RWPE2 (cell line): ENCODE measurements around the gene GMDS.

Source experiments
- ATAC-seq: fragments of 200-7000 bp; cut with Tn5 transposase; 3 replicates; pipeline ENCODE4 v1.9.1; 2021; ENCODE audit warnings: low read depth
- DNase-seq: peaks from one replicate; pipeline ENCODE4 v3.0.0-alpha.2; 2020; ENCODE audit warnings: low spot score
- H3K27ac ChIP-seq: fragments of 450-650 bp; 2 replicates; pipeline ENCODE4 v1.5.1; 2017; ENCODE audit warnings: mild to moderate bottlenecking; ENCODE audit not compliant: poor library complexity, severe bottlenecking
- H3K27me3 ChIP-seq: fragments of 250-450 bp; sonication (Bioruptor Pico); 2 replicates; pipeline ENCODE4 v1.5.1; 2021; ENCODE audit warnings: mild to moderate bottlenecking, moderate library complexity; ENCODE audit not compliant: insufficient read depth, poor library complexity, severe bottlenecking
- H3K36me3 ChIP-seq: fragments of 250-450 bp; sonication (Bioruptor Pico); 2 replicates; pipeline ENCODE4 v1.5.1; 2020; ENCODE audit warnings: low read depth, mild to moderate bottlenecking, moderate library complexity
- H3K4me1 ChIP-seq: fragments of 250-450 bp; sonication (Bioruptor Pico); 2 replicates; pipeline ENCODE4 v1.5.1; 2021; ENCODE audit warnings: mild to moderate bottlenecking, moderate library complexity; ENCODE audit not compliant: insufficient read depth, poor library complexity, severe bottlenecking
- H3K4me3 ChIP-seq: fragments of 250-450 bp; sonication (Bioruptor Pico); 2 replicates; pipeline ENCODE4 v1.5.1; 2021; ENCODE audit warnings: mild to moderate bottlenecking, moderate library complexity; ENCODE audit not compliant: severe bottlenecking
- H3K9me3 ChIP-seq: fragments of 250-450 bp; sonication (Bioruptor Pico); 2 replicates; pipeline ENCODE4 v1.5.1; 2021; ENCODE audit warnings: mild to moderate bottlenecking, moderate library complexity; ENCODE audit not compliant: severe bottlenecking
- CTCF ChIP-seq: fragments of 450-650 bp; IDR thresholded peaks from one replicate; pipeline ENCODE4 v1.5.1; 2017; ENCODE audit warnings: mild to moderate bottlenecking, moderate library complexity; ENCODE audit not compliant: poor library complexity, severe bottlenecking

The GMDS gene

GRCh38 chr6:1705630-1706029 lies 539.8 kb downstream of the GMDS start:
- no peak for DNase-seq
- Histone ChIP-seq H3K27ac (no peak overlapping the region), H3K9me3 (no peaks in the 10 kb centered on the region), H3K36me3 (no peaks in the 10 kb centered on the region), H3K27me3 (no peaks in the 10 kb centered on the region), H3K4me1 (peaks cover 26% of the 10 kb centered on the region), H3K4me3 (no peak overlapping the region)
- ATAC-seq: no peak
- no peak for TF ChIP-seq CTCF

- H3K27ac ChIP-seq: no peak overlapping the region
- H3K4me1 ChIP-seq: peaks cover 26% of the 10 kb centered on the region
- H3K36me3 ChIP-seq: no peaks in the 10 kb centered on the region
- no peak for TF ChIP-seq CTCF
- no peaks in the 10 kb centered on the region for H3K27me3 ChIP-seq
- no peak for DNase-seq
- H3K9me3 ChIP-seq: no peaks in the 10 kb centered on the region
- H3K4me3 ChIP-seq: no peak overlapping the region
- no peak for ATAC-seq
Measured at GRCh38 chr6:1705183-1705582, 540.2 kb downstream of the GMDS start.

- no peak overlapping the region for H3K4me3 ChIP-seq
- H3K9me3 ChIP-seq: no peaks in the 10 kb centered on the region
- peaks cover 26% of the 10 kb centered on the region for H3K4me1 ChIP-seq
- no peaks in the 10 kb centered on the region for H3K36me3 ChIP-seq
- no peak overlapping the region for H3K27ac ChIP-seq
- no peak for TF ChIP-seq CTCF
- DNase-seq (no peak), ATAC-seq (no peak)
- no peaks in the 10 kb centered on the region for H3K27me3 ChIP-seq
Measured at GRCh38 chr6:1704711-1705110, 540.7 kb downstream of the GMDS start.

GRCh38 chr6:1703923-1704322 lies 541.5 kb downstream of the GMDS start:
- no peak overlapping the region for H3K4me3 ChIP-seq
- peaks cover 26% of the 10 kb centered on the region for H3K4me1 ChIP-seq
- no peak for TF ChIP-seq CTCF
- no peaks in the 10 kb centered on the region for H3K27me3 ChIP-seq
- H3K9me3 ChIP-seq: no peaks in the 10 kb centered on the region
- ATAC-seq (no peak), DNase-seq (no peak)
- no peaks in the 10 kb centered on the region for H3K36me3 ChIP-seq
- no peak overlapping the region for H3K27ac ChIP-seq

- ATAC-seq (no peak), DNase-seq (no peak)
- Histone ChIP-seq H3K36me3 (no peaks in the 10 kb centered on the region), H3K9me3 (no peaks in the 10 kb centered on the region), H3K4me3 (no peak overlapping the region), H3K27me3 (no peaks in the 10 kb centered on the region), H3K27ac (no peak overlapping the region), H3K4me1 (peaks cover 26% of the 10 kb centered on the region)
- no peak for TF ChIP-seq CTCF
Measured at GRCh38 chr6:1703091-1703855, 542.1 kb downstream of the GMDS start.
